Memory B cell (primary cell): ENCODE data around the gene ALPP.
A peak's percentile ranks its signal among the peaks of the same experiment; 100 is the strongest.
"Not testable (repeated sequence)": the region's sequence is repeated elsewhere in the genome, so short reads cannot be mapped to it uniquely, and the experiment has no call there.

Experiments
- ATAC-seq: fragments of 150-1000 bp; cut with Tn5 transposase; 2 replicates; pipeline ENCODE4 v1.10.0; 2021; ENCODE audit warnings: low read depth, mild to moderate bottlenecking, moderate library complexity
- DNase-seq, 2 donors: peaks; one replicate each; pipeline ENCODE4 v3.0.0; 2022; ENCODE audit warnings: low spot score in 2 of 2
- H3K27ac Mint-ChIP-seq: one replicate; pipeline ENCODE4 v1.8.0; 2022; ENCODE audit warnings: mild to moderate bottlenecking, moderate library complexity, mixed read lengths
- H3K27me3 Mint-ChIP-seq: one replicate; pipeline ENCODE4 v1.8.0; 2022; ENCODE audit warnings: mixed read lengths
- H3K36me3 Mint-ChIP-seq: one replicate; pipeline ENCODE4 v1.8.0; 2022; ENCODE audit warnings: mild to moderate bottlenecking, mixed read lengths
- H3K4me1 Mint-ChIP-seq: one replicate; pipeline ENCODE4 v1.8.0; 2022; ENCODE audit warnings: mixed read lengths
- H3K4me3 Mint-ChIP-seq: one replicate; pipeline ENCODE4 v1.8.0; 2022; ENCODE audit warnings: mild to moderate bottlenecking, moderate library complexity, mixed read lengths
- H3K9me3 Mint-ChIP-seq: one replicate; pipeline ENCODE4 v1.8.0; 2022; ENCODE audit warnings: mixed read lengths

ALPP gene

DNA sequence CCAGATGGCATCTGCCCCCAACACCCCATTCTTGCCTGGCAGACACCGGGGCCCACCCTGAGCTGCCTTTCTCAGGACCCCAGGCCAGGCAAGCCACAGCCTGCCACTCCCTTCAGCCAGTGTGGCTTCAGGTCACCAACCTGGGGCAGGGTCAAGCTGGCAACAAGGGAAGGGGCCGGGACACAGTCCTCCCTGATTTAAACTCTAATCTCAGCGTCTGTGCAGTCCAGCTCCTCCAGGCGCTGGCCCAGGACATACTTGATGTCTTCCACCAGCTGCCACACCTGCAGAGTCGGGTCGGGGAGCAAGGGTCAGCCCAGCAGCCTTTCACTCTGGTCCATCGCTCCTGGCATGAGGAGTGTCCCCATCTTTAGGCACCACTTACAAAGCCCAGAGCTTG, 29.0 kb upstream of the ALPP start:
- Mint-ChIP-seq H3K36me3 (peaks cover 2% of the 10 kb centered on the region), H3K27ac (no peak overlapping the region), H3K9me3 (peaks cover 2% of the 10 kb centered on the region), H3K4me3 (no peak overlapping the region), H3K27me3 (peaks cover 9% of the 10 kb centered on the region), H3K4me1 (no peaks in the 10 kb centered on the region)
- DNase-seq = no peak
- no peak for ATAC-seq

DNA sequence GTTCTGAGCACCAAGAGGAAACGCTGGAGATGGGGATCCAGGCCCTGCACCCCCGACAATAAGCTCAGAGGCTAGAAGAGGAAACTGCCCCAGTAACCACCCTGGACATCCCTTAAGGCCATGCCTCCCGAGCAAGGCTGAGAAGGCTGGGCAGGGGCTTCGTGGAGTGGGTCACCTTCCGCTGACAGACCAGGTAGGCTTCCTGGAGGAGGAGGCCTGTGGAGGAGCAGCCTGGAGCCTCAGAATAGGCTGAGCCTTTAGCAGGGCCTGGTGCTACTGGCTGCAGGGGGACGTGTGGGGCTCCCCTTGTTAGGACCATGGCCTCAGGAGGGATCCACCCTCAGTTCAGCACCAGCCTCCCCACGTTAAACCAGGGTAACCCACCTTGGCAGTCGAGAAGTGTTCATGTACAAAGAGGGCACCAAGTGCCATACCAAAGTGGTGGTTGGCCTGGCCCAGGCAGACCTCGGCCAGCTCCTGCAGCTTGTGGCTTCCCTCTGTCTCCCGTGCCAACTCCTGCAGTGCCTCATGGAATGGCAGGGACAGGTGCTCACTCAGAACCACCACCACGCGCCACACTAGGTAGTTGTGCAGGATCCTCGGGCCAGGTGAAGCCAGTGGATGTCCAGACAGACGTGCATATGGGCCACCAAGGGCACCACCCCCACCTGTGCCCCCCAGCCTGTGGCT, 28.5 kb upstream of the ALPP start:
- Mint-ChIP-seq H3K9me3 (peaks cover 2% of the 10 kb centered on the region), H3K27ac (no peak overlapping the region), H3K27me3 (peaks cover 9% of the 10 kb centered on the region), H3K4me1 (no peaks in the 10 kb centered on the region), H3K4me3 (no peak overlapping the region), H3K36me3 (peaks cover 2% of the 10 kb centered on the region)
- no peak for DNase-seq
- no peak for ATAC-seq

DNA sequence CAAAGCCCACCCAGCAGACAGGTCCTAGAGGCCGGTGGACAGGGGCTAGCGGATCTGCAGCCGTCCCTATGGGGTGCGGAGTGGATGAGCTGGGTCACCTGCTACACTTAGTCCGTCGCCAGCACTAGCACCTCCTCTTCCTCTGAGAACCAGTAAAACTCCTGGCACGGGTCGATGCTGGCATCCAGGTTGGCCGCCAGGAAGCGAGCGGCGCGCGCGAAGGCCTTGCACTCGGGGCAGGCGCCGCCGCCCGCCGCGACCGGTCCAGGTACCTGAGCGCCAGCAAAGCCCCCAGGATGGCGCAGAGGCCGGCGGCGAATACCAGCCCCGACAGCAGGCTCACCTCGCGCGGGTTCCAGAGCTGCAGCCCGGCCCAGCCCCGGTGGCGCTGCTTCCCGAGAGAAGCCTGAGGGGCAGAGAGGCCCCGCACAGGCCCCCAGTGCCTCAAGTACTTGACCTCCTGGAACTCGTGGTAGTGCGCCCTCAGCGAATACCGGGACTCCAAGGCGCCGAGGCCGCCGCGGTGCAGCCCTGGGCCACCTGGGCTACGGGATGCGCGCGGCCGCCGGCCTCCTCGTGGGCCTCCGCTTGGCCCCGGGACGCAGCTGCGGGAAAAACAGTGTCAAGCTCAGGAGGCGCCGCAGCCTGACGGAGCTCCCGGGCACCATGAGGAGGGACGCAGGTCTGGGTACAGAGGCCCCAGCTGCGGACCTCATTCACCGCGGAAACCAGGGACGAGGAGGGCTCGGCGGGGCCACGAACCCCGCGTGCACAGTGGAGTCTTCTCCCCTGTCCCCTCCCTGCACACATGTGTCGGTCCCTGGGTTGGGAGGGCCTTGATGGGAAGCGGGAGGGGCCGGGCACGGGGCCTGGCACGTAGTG, 27.5 kb upstream of the ALPP start:
- Mint-ChIP-seq H3K36me3 (peaks cover 2% of the 10 kb centered on the region), H3K9me3 (peaks cover 2% of the 10 kb centered on the region), H3K27ac (no peak overlapping the region), H3K27me3 (peaks cover 9% of the 10 kb centered on the region), H3K4me1 (no peaks in the 10 kb centered on the region), H3K4me3 (no peak overlapping the region)
- no peak for ATAC-seq
- DNase-seq = no peak

DNA sequence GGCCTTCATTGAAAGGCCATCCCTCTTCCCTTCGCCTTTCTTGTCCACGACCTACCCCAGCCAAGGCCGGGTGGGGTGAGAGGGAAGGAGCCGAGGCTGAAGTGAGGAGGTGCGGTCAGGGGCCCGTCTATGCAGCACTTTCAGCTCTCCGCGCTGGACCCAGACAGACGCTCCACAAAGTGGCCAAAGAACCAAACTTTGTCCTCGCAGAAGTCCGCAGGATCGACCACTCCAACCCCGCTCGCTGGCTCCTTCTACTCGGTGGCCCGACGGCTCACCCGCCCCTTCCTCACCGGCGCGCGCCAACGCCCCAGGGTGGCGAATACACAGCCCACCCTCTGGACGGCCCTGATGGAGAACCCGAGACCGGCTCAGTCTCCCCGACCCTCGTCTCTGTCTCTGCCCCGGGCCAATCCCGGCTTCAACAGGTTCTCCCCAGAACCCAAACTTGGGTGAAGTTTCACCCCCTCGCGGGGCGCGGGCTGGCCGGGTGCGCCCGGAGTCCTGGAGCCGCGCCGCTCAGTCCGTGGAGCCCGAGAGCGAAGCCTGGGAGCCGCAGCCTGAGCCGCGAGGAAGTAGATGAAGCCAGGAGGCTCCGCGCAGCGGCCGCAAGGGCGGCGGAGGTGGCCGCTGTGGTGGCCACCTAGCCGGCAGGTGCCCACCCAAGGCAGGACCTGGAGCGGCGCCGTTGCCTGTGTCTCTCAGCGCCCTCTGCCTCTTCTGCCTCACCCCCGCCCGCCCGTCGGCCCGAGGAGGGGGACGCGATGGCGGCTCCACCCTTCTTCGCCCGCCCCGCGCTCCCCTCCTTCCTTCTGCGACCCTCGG, 26.7 kb upstream of the ALPP start:
- ATAC-seq = no peak
- Mint-ChIP-seq H3K27ac (no peak overlapping the region), H3K27me3 (peaks cover 9% of the 10 kb centered on the region), H3K36me3 (peaks cover 2% of the 10 kb centered on the region), H3K9me3 (peaks cover 2% of the 10 kb centered on the region), H3K4me3 (no peak overlapping the region), H3K4me1 (no peaks in the 10 kb centered on the region)
- no peak for DNase-seq

DNA sequence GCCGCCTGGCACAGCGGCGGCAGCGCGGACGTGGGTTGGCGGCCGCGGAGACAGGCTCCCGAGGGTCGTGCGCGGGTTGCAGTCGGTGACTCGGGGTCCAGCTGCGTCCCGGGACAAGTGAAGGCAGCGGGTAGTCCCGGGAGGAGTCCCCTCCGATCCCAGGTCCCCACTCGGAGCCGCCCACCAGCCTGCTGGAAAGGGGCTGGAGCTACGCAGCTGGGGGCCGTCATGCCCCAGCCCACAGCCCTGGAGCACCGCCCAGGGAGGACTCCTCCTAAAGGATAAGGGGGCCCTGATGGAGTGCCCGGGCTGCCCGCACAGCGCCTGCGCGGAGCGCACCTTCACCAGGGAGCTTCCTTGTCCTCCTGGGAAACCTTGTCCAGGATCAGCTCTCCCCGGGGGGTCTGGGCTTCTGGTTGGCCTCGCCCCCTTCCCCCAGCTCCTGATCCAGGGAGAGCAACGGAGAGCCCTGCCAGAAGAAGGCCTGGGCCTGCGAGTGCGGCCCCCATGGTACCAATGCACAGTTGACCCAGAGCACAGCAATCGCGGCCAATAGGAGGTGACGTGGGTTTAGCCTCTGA, 25.9 kb upstream of the ALPP start:
- ATAC-seq (no peak), DNase-seq (no peak)
- H3K4me3 Mint-ChIP-seq = no peak overlapping the region
- peaks cover 2% of the 10 kb centered on the region for H3K9me3 Mint-ChIP-seq
- H3K27me3 Mint-ChIP-seq = peaks cover 11% of the 10 kb centered on the region
- H3K4me1 Mint-ChIP-seq = no peaks in the 10 kb centered on the region
- no peak overlapping the region for H3K27ac Mint-ChIP-seq
- H3K36me3 Mint-ChIP-seq = peaks cover 2% of the 10 kb centered on the region

DNA sequence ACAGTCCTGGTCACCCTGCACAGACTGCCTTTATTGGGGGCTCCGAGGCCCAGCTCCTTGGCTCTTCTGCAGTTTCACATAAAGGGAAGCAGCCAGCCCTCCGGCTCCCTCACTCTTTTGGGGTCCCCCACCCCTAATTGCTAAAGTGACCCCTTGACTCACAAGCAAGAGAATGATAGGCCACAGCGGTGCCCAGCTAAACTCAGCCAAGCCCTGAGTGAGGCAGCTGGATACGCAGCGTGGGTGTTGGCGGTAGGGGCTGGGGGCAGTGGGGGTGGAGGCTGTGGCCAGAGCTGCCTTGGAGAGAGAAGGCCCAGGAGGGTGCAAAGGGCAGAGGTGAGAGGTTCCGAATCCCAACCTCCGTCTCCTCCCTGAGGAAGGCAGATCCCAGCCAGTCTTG, 25.5 kb upstream of the ALPP start:
- H3K36me3 Mint-ChIP-seq = peaks cover 2% of the 10 kb centered on the region
- peaks cover 11% of the 10 kb centered on the region for H3K27me3 Mint-ChIP-seq
- DNase-seq (no peak), ATAC-seq (no peak)
- no peak overlapping the region for H3K27ac Mint-ChIP-seq
- H3K4me3 Mint-ChIP-seq = no peak overlapping the region
- peaks cover 2% of the 10 kb centered on the region for H3K9me3 Mint-ChIP-seq
- H3K4me1 Mint-ChIP-seq = no peaks in the 10 kb centered on the region

DNA sequence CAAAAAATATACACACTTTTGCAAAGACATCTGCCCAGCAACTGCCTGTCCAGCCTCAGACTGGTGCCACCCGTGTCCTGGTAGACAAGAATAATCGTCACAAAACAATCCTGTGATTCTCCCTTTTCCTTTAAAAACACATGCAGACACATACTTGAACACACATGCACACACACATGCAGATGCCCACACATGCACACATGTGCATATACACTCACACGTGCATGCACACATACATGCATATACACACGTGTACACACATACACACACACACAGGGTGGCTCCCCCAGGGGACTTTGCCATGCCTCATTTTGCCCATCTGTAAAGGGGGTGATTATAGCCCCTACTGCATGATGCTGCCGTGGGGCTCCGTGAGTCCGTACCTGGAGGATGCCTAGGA, 24.9 kb upstream of the ALPP start:
- Mint-ChIP-seq H3K4me3 (no peak overlapping the region), H3K27me3 (peaks cover 9% of the 10 kb centered on the region), H3K36me3 (no peaks in the 10 kb centered on the region), H3K27ac (no peak overlapping the region), H3K4me1 (no peaks in the 10 kb centered on the region), H3K9me3 (no peaks in the 10 kb centered on the region)
- DNase-seq (no peak), ATAC-seq (no peak)

DNA sequence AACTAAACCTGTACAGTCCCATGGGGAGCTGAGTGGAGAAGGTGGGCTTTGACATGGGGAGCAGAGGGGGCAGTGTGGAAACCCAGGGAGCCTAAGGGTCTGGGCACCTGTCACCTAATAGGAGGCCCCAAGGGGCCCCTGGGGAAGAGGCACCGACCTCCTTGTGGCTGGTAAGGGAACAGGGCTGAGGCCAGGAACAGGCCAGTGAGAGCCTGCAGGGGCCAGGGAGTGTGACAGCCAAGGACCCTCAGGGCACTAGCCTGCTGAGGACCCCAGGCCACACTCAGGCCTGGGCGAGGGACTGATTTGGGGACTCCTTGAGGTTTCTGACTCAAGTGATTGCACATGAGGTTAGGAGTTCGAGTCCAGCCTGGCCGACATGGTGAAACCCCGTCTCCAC, 24.5 kb upstream of the ALPP start:
- H3K4me3 Mint-ChIP-seq = no peak overlapping the region
- H3K9me3 Mint-ChIP-seq = no peaks in the 10 kb centered on the region
- no peaks in the 10 kb centered on the region for H3K36me3 Mint-ChIP-seq
- H3K4me1 Mint-ChIP-seq = no peaks in the 10 kb centered on the region
- ATAC-seq (no peak), DNase-seq (no peak)
- H3K27ac Mint-ChIP-seq = no peak overlapping the region
- H3K27me3 Mint-ChIP-seq = peaks cover 9% of the 10 kb centered on the region

DNA sequence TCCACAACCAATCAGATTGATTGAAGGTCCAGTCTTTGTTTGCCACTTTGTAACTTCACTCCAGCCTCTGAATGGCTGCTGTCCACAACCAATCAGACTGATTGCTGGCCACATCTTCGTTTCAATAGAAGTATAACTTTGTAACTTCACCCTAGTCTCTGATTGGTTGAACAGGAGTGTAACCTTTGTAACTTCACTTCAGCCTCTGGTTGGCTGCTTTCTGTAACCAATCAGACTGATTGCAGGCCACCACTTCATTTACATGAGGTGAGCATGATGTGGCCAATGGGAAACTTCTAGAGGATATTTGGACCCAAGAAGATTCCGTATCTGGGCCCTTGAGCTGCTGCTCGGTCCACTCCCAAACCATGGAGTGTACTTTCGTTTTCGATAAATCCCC, 16.9 kb upstream of the ALPP start:
- no peak overlapping the region for H3K4me3 Mint-ChIP-seq

DNA sequence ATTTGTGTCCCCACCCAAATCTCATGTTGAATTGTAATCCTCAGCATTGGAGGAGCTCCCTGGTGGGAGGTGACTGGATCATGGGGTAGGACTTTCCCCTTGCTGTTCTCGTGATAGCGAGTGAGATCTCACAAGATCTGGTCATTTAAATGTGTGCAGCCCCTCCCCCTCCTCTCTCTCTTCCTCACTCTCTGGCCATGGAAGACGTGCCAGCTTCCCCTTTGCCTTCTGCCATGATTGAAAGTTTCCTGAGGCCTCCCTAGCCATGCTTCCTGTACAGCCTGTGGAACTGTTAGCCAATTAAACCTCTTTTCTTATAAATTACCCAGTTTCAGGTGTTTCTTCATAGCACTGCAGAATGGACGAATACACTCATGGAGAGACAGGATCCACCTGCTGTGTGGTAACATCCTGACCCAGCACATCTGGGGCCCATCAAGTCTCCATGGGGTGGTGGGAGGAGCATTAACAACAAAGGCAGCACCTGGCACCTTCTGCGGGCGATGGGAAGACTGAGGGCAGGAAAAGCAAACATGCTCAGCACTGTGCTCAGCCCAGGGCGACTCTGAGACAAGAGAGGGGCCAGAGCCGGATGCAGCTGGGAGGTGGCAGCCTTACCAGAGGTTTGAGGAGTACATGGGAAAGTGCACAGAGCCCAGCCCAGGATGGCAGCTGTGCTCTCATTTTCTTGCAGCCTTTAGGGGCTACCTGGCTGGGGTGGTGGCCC, 16.2 kb upstream of the ALPP start:
- Mint-ChIP-seq H3K4me3 (no peak overlapping the region), H3K9me3 (peaks cover 4% of the 10 kb centered on the region), H3K36me3 (peaks cover 2% of the 10 kb centered on the region), H3K4me1 (peaks cover 7% of the 10 kb centered on the region), H3K27ac (no peak overlapping the region), H3K27me3 (no peaks in the 10 kb centered on the region)
- DNase-seq (no peak), ATAC-seq (no peak)

More for the DNA sequence above, 16.9 kb upstream of the ALPP start:
- no peak overlapping the region for H3K27ac Mint-ChIP-seq
- ATAC-seq (no peak), DNase-seq (no peak)
- peaks cover 2% of the 10 kb centered on the region for H3K27me3 Mint-ChIP-seq
- H3K9me3 Mint-ChIP-seq = peaks cover 4% of the 10 kb centered on the region
- peaks cover 7% of the 10 kb centered on the region for H3K4me1 Mint-ChIP-seq
- peaks cover 2% of the 10 kb centered on the region for H3K36me3 Mint-ChIP-seq

DNA sequence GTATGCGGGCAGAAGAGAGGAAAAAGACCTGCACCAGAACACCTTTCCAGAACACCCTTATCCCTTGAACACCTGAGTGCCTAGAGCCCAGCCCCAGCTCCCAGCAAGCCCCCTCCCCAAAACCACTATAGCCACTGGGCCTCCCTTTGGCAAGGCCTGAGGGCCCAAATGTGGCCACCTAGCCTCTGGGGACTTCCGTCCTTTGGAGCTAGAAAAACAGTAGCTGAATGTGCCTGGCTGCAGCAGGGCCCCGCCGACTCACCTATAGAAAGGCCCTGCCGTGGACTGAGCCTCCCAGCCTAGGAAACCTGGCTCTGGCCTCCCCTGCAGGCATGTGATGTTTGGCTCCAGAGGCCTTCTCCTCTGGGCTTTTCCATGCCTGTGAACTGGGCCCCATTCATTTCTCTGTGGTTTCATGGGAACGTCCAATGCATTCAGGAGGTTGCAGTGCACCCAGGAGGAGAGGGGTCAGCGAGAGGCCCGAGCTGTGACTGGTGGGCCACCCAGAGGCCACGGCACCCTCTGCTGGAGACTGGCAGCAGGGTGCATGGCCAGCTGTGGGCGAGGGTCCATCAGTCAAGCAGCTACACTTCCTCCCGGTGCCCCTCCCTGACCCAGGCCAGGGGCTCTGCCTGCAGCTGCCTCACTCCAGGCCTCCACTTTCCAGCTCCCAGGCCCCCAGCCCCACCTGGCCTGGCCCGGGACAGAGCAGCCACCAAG, 15.3 kb upstream of the ALPP start:
- peak overlapping the region; percentile 68 for H3K4me3 Mint-ChIP-seq
- H3K27ac Mint-ChIP-seq, H3K4me1 Mint-ChIP-seq, H3K36me3 Mint-ChIP-seq, ATAC-seq, H3K9me3 Mint-ChIP-seq, DNase-seq, H3K27me3 Mint-ChIP-seq: not testable (repeated sequence)

DNA sequence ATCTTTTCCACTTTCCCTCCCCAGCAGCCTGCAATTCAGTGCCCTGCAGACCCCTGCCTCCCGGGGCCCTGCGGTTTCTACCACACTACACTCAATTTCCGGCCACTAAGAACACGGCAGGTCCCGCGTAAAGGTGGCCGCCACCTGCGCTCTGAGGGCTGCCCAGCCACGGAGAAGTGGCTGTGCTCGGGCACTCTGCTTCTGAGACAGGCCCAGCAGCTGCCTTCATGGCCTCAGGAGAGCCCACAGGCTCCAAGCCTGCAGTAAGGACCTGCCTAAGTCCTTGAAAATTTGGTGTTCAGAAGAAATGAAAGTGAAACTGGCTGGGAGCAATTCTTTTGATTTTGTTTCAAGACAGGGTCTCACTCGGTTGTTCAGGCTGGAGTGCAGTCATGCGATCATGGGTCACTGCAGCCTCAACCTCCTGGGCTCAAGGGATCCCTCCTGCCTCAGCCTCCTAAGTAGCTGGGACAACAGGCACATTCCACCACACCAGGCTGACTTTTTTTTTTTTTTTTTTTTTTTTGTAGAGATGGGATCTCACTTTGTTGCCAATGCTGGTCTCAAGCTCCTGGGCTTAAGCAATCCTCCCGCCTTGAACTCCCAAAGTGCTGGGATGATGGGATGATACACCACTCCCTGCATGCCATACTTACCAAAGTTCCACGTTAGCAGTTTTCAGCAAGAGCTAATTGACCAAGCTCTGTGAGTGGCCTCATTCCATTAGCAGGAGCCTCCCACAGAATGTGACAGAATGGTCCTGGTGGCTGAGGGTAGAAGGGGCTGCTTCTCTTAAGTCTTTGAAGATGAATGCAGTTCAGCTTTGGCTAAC, 14.6 kb upstream of the ALPP start:
- H3K4me3 Mint-ChIP-seq = peak overlapping the region; percentile 68
- H3K27ac Mint-ChIP-seq = no peak overlapping the region
- peaks cover 7% of the 10 kb centered on the region for H3K4me1 Mint-ChIP-seq
- H3K9me3 Mint-ChIP-seq = peaks cover 4% of the 10 kb centered on the region
- DNase-seq = no peak
- ATAC-seq = no peak
- H3K36me3 Mint-ChIP-seq = peaks cover 2% of the 10 kb centered on the region
- H3K27me3 Mint-ChIP-seq = no peaks in the 10 kb centered on the region
